ENCODE results near the gene ATG4B. TPM values are rescaled to one million over a fixed set of nuclear protein-coding genes. Genes with fewer than 3 reads are reported as not detected.

The ATG4B gene
- total RNA-seq, 1 donor from 2014 or later = 80.7 TPM

- no peak for TF ChIP-seq EZH2phosphoT487 (IDR thresholded peaks at IDR 0.05)
- TF ChIP-seq, protein P1, sequence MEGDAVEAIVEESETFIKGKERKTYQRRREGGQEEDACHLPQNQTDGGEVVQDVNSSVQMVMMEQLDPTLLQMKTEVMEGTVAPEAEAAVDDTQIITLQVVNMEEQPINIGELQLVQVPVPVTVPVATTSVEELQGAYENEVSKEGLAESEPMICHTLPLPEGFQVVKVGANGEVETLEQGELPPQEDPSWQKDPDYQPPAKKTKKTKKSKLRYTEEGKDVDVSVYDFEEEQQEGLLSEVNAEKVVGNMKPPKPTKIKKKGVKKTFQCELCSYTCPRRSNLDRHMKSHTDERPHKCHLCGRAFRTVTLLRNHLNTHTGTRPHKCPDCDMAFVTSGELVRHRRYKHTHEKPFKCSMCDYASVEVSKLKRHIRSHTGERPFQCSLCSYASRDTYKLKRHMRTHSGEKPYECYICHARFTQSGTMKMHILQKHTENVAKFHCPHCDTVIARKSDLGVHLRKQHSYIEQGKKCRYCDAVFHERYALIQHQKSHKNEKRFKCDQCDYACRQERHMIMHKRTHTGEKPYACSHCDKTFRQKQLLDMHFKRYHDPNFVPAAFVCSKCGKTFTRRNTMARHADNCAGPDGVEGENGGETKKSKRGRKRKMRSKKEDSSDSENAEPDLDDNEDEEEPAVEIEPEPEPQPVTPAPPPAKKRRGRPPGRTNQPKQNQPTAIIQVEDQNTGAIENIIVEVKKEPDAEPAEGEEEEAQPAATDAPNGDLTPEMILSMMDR (IDR thresholded peaks at IDR 0.05) = no peak
- TF ChIP-seq EZH2 (IDR thresholded peaks at IDR 0.05) = no peak
- DNase-seq (ENCODE audit: low spot score) = no peak
- H3K79me2 ChIP-seq (ENCODE audit: low read depth) = no peaks in the 10 kb centered on the region
- H3K27me3 Mint-ChIP-seq (ENCODE audit: insufficient read depth, low read depth) = peaks cover 2% of the 10 kb centered on the region
- no peaks in the 10 kb centered on the region for H3K9me3 ChIP-seq (ENCODE audit: low read depth)
- H3K27ac ChIP-seq = no peak overlapping the region
- no peaks in the 10 kb centered on the region for H3K4me1 ChIP-seq
- no peaks in the 10 kb centered on the region for H3K9me3 Mint-ChIP-seq
- no peak overlapping the region for H3K4me3 Mint-ChIP-seq
- no peak overlapping the region for H3K4me3 ChIP-seq
- no peak overlapping the region for H2AFZ ChIP-seq (replicated peaks)
- H3K4me1 Mint-ChIP-seq = no peaks in the 10 kb centered on the region
- H3K27ac Mint-ChIP-seq = no peak overlapping the region
- no peaks in the 10 kb centered on the region for H3F3A ChIP-seq (ENCODE audit: low read depth)
- no peak overlapping the region for H3K9ac ChIP-seq
- peaks cover 4% of the 10 kb centered on the region for H4K20me1 ChIP-seq (ENCODE audit: low read depth)
- H3K36me3 Mint-ChIP-seq = peaks cover 27% of the 10 kb centered on the region
- H3K4me2 ChIP-seq = no peak overlapping the region
- no peaks in the 10 kb centered on the region for H3K36me3 ChIP-seq
- H3K27me3 ChIP-seq = no peaks in the 10 kb centered on the region
Observed at GRCh38 chr2:241598061-241598460, 39.4 kb upstream of the ATG4B start.

GRCh38 chr2:241598487-241598886 is 39.0 kb upstream of the ATG4B start:
- Histone ChIP-seq H2AFZ (replicated peaks) (no peak overlapping the region), H3F3A (ENCODE audit: low read depth) (no peaks in the 10 kb centered on the region), H3K36me3 (no peaks in the 10 kb centered on the region), H3K4me2 (no peak overlapping the region), H3K4me3 (no peak overlapping the region), H3K27me3 (no peaks in the 10 kb centered on the region), H3K79me2 (ENCODE audit: low read depth) (no peaks in the 10 kb centered on the region), H3K9me3 (ENCODE audit: low read depth) (no peaks in the 10 kb centered on the region), H3K4me1 (no peaks in the 10 kb centered on the region), H4K20me1 (ENCODE audit: low read depth) (peaks cover 4% of the 10 kb centered on the region), H3K9ac (no peak overlapping the region), H3K27ac (no peak overlapping the region)
- peaks cover 4% of the 10 kb centered on the region for H3K27me3 Mint-ChIP-seq (ENCODE audit: insufficient read depth, low read depth)
- no peaks in the 10 kb centered on the region for H3K4me1 Mint-ChIP-seq
- no peak for TF ChIP-seq EZH2phosphoT487 (IDR thresholded peaks at IDR 0.05)
- TF ChIP-seq, protein P1 (IDR thresholded peaks at IDR 0.05) = peak; percentile 36
- no peak for TF ChIP-seq EZH2 (IDR thresholded peaks at IDR 0.05)
- H3K9me3 Mint-ChIP-seq = no peaks in the 10 kb centered on the region
- DNase-seq (ENCODE audit: low spot score) = peak; percentile 24
- H3K4me3 Mint-ChIP-seq = no peak overlapping the region
- peaks cover 28% of the 10 kb centered on the region for H3K36me3 Mint-ChIP-seq
- no peak overlapping the region for H3K27ac Mint-ChIP-seq

DNA sequence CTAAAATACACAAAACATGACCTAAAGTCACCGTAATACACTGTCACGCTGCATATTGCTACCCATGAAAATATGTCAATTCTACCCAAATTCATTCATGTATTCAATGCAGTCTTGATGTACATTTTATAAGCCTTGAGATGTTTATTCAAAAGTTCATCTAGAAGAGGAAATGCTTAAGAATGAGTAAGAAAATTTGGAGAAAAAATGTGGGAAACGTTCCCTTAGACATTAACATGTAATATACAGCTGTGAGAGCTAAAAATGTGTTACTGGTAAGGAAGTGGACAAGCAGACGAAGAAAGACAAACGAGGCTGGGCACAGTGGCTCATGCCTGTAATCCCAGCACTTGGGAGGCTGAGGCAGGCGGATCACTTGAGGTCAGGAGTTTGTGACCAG is 37.9 kb upstream of the ATG4B start:
- Histone ChIP-seq H2AFZ (replicated peaks) (no peak overlapping the region), H3K27me3 (no peaks in the 10 kb centered on the region), H3F3A (ENCODE audit: low read depth) (no peaks in the 10 kb centered on the region), H3K36me3 (no peaks in the 10 kb centered on the region), H3K4me1 (no peaks in the 10 kb centered on the region), H3K4me2 (no peak overlapping the region), H3K9me3 (ENCODE audit: low read depth) (no peaks in the 10 kb centered on the region), H3K79me2 (ENCODE audit: low read depth) (no peaks in the 10 kb centered on the region), H3K4me3 (no peak overlapping the region), H4K20me1 (ENCODE audit: low read depth) (peaks cover 4% of the 10 kb centered on the region), H3K9ac (no peak overlapping the region), H3K27ac (no peak overlapping the region)
- Mint-ChIP-seq H3K4me3 (no peak overlapping the region), H3K27me3 (ENCODE audit: insufficient read depth, low read depth) (peaks cover 5% of the 10 kb centered on the region), H3K27ac (no peak overlapping the region), H3K36me3 (peaks cover 27% of the 10 kb centered on the region), H3K9me3 (no peaks in the 10 kb centered on the region), H3K4me1 (no peaks in the 10 kb centered on the region)
- DNase-seq (ENCODE audit: low spot score) = no peak
- no peak for TF ChIP-seq EZH2 (IDR thresholded peaks at IDR 0.05)
- no peak for TF ChIP-seq EZH2phosphoT487 (IDR thresholded peaks at IDR 0.05)
- TF ChIP-seq, protein P1 (IDR thresholded peaks at IDR 0.05) = no peak
